ENCODE results near the gene ATP6V0A4. TPM values are rescaled to one million over a fixed set of nuclear protein-coding genes. Genes with fewer than 3 reads are reported as not detected.
"Not testable (repeated sequence)": the region's sequence is repeated elsewhere in the genome, so short reads cannot be mapped to it uniquely, and the experiment has no call there.

Gene ATP6V0A4
- total RNA-seq, 1 donor from 2014 or later: 0.25 TPM

DNA sequence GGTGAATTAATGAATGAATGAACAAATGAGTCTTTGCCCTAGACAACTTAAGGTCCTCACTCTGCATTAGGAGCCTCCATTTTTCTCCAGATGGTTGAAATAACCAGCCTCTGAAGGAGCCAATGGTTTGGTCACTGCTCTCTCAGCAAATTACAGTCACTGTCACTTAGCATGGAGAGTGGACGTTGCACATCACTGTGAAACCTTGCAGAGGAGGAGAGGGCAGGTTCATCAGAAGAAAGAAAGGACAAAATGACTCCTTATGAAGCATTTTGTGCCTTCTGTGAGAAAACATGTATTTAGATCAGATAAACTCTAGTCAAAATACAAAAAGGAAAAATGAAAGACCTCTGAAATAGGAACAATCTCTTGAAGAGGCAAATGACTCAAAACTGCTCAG, 6.6 kb upstream of the ATP6V0A4 start:
- intact Hi-C loops (cut with micrococcal nuclease): no loop called here

- intact Hi-C loops (cut with micrococcal nuclease): no loop called here
These were observed 4.7 kb upstream of the ATP6V0A4 start for GRCh38 chr7:138802706-138803105.

DNA sequence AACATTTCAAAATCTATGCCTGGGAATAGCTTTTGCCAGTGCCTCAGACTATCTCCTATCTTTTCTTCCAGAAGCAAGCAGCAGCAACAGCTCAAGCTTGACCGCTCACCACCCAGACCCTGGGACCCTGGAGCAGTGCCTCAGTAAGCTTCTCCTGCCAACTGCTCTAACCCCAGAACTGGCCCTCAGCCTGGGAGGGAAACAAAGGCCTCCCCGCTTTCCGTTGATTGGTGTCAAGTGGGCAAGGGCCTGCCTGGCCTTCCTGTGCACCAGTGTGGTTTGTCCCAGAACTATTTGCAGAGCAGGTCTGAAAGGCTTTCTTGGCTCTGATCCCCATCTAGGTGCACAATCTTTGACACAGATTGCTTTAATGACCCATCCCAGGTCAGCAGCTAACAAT, 3.3 kb upstream of the ATP6V0A4 start:
- intact Hi-C loops (cut with micrococcal nuclease): no loop called here

GRCh38 chr7:138799336-138800000, 1.5 kb upstream of the ATP6V0A4 start:
- intact Hi-C loops (cut with micrococcal nuclease): no loop called here

- intact Hi-C loops (cut with micrococcal nuclease): no loop called here
These were observed 840 bp upstream of the ATP6V0A4 start for GRCh38 chr7:138798836-138799235.

DNA sequence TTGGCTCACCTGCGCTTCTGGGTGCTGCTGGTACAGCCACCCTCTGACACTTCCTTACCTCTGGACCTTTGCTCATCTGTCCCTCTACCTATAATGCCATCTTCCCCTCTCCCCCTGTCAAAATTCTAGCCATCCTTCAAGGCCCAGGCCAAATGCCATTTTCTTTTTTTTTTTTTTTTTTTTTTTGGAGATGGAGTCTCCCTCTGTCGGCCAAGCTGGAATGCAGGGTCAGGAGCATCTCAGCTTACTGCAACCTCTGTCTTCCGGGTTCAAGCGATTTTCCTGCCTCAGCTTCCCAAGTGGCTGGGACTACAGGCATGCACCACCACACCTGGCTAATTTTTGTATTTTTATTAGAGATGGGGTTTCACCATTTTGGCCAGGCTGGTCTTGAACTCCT, 950 bp downstream of the ATP6V0A4 start:
- intact Hi-C loops (cut with micrococcal nuclease): not testable (repeated sequence)

DNA sequence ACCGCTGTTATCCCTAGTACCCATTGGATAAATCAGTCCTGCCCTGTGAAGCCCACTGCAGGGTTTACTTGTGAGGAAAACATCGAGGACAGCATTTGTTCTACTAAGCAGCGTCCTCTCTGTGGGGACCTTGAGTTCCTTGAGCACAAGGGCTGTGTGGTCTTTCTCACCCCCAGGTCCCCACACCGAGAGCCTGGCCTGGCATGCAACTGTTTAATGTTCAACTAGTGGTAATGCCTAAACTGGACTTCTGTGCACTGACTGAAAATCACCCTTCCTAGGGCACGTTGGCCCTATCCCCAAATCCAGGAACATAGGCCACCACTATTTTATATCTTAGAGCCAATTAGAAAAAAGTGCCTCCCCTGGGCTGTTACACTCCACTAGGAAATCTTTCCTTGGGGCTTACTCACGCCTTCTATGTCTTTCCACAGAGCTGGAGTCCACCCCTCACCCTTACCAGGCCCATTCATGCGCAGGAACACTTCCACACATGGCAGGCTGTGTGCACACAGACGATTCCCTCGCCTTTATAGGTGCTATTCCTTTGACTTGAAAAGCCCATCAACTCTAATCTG, 1.9 kb downstream of the ATP6V0A4 start:
- intact Hi-C loops (cut with micrococcal nuclease): no loop called here

DNA sequence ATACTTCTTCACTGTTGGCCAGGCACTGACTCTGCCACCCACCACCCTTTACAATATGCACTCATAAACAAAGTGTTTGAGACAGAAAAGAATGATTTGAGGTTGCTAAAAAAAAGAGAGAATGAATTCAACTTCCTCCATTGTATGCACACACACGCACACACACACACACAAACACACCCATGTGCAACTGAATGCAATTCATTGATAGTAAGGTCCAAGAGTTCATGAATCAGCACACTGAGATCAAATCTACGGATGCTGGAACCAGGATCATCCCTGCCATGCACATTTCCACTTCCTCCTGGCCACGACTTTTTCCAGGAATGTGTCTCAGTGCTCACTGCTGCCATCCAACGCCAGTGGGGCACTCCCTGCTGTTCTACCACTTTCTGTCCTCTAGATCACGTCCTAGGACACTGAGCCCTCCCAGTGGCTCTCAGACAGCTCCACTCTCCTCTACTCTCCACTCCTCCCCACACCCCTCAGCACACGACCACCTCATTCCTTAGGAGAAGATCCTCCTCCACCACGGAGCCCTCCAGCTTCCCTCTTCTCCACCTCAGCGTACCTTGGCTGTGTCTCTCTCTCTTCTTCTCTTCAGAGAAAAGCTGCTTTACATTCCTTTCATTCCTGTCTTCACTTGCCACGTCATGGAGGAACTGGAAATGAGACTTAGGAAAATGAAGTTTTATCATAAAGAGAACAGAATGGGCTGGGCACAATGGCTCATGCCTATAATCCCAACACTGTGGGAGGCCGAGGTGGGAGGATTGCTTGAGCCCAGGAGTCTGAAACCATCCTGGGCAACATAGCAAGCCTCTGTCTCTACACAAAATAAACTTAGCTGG, 12.2 kb downstream of the ATP6V0A4 start:
- intact Hi-C loops (cut with micrococcal nuclease): no loop called here

- intact Hi-C loops (cut with micrococcal nuclease): no loop called here
These were observed 13.3 kb downstream of the ATP6V0A4 start for GRCh38 chr7:138784692-138785091.

DNA sequence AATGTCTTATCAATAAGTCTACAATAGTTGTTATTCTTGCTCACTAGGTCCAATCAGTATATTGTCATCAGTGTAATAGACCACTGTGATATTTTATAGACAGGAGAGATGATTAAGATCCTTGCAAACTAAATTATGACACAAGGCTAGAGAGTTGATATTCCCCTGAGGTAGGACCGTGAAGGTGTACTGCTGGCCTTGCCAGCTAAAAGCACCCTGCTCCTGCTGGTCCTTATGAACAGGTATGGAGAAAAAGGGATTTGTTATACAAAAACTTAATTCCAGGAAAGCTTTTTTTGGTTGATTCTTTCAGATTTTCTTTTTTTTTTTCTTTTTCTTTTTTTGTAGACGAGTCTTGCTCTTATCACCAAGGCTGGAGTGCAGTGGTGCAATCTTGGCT, 17.0 kb downstream of the ATP6V0A4 start:
- intact Hi-C loops (cut with micrococcal nuclease): no loop called here

GRCh38 chr7:138776166-138776833, 21.7 kb downstream of the ATP6V0A4 start:
- intact Hi-C loops (cut with micrococcal nuclease): no loop called here

GRCh38 chr7:138773817-138774216, 24.2 kb downstream of the ATP6V0A4 start:
- intact Hi-C loops (cut with micrococcal nuclease): no loop called here

DNA sequence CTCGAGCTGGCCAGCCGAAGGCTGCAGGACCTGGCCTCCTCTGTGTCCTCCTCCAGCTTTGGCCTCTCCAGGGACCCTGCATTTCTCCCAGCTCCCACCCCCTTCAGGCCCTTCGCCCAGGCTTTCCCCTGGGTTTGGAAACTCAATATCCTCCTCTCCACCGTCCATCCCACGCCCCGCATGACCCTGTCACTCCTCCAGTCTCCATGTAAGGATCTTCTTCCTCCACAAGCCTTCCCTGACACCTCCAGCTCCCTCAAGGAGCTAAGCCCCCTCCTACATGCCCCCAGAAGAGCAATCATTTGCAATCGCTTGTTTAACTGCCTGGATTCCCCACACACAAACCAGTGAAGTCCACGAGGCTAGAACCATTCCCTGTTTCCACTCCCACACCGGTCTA, 24.8 kb downstream of the ATP6V0A4 start:
- intact Hi-C loops (cut with micrococcal nuclease): no loop called here

- intact Hi-C loops (cut with micrococcal nuclease): no loop called here
These were observed 27.1 kb downstream of the ATP6V0A4 start for GRCh38 chr7:138770904-138771303.

GRCh38 chr7:138768241-138768640, 29.8 kb downstream of the ATP6V0A4 start:
- intact Hi-C loops (cut with micrococcal nuclease): no loop called here

DNA sequence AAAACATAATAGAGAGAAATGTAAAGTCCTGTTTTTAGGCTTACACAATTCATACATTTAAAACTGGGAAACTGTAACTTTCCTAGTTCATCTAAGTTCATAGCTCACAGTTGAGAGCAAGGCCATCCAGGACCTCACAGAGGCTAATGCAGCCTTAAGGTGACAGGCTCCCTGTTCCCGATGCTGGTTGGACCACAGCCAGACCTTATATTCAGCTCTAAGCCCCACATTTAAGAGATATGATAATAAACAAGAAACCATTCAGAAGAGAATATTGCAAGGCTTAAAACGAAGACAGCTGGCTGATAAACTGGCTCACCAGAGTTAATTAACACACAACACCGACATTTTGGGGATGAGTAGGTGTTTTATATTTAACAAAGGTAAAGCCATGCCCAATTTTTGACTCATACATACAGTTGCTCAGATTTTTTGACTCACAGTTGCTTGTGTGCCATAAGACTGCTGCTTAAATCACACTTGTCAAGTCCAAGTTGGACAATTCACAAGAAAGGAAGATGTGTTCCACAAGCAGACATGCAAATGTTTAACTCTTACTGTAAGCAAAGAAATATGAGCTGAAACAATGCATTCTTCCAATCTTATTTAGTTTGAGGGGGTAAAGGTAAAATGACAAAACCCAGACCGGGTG, 41.3 kb downstream of the ATP6V0A4 start:
- intact Hi-C loops (cut with micrococcal nuclease): loop anchor here (10.0 kb wide), 1 partner anchor 822 kb away; no protein-coding TSS in a partner anchor

DNA sequence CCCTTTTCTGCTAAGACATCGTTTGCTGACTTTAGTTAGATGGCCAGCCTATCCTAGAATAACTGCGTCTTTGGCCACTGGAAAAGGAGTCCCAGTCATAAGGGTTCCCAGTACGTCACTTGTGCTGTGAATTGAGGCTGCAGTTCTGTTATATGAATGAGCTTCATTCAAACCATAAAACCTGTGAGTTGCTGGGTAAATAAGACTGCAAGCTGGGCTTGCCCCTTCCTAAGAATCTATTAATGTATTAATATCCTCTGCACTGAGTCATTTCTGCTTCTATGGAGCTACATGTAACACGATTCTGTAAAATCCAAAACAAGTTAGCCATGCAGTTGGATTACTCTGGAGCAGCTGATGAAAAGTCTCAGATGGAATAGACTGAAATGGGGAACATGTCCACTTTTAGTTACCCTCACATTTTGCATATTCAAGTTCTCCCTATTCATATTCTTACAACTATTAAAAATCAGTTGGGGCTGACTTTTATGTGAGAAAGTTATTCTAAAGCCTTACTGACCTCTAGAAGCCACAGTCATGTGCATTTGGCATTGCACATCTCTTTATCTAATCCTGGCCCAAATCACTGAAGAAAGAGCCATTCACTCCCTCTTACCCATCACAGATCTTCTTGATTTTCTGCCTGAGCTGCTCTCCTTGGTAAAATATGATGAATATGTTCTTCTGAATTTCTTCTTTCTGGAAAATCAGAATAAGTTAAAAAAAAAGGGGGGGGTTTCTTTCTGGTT, 42.0 kb downstream of the ATP6V0A4 start:
- intact Hi-C loops (cut with micrococcal nuclease): loop anchor here (10.0 kb wide), 1 partner anchor 821 kb away; no protein-coding TSS in a partner anchor

DNA sequence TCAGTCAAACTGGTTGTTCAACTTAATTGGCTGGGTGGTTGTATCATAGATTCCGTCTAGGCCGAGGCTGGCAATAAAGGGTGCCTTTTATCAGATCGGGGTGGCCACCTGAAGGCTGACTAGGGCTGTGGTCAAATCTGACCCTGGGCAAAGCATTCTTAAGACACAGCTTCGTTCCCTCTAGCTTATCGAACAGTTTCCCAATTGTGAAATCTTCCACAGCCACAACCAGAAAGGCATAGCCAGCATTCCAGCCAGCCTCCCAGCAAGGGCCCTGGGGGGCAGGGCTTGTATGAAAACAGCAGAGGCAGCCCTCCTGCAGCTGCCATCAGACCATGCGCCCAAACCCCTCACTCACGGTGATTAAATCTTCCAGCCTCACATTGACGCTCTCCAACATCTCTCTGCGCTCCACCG, 42.7 kb downstream of the ATP6V0A4 start:
- intact Hi-C loops (cut with micrococcal nuclease): loop anchor here (10.0 kb wide), 1 partner anchor 821 kb away; no protein-coding TSS in a partner anchor

- intact Hi-C loops (cut with micrococcal nuclease): loop anchor here (2.0 to 10.0 kb wide), 8 partner anchors 41 to 819 kb away; partner anchors contain the start of gene KIAA1549
These were observed 44.4 kb downstream of the ATP6V0A4 start for GRCh38 chr7:138753610-138754009.

- intact Hi-C loops (cut with micrococcal nuclease): loop anchor here (2.0 to 10.0 kb wide), 8 partner anchors 42 to 818 kb away; partner anchors contain the start of gene KIAA1549
These were observed 44.9 kb downstream of the ATP6V0A4 start for GRCh38 chr7:138753150-138753518.

All from T-helper 1 cell treated with Interleukin-12 subunit alpha and Interleukin-12 subunit beta and Interleukin-4 antibody, amounts not matched to agents 30 ng/mL and 1 ng/mL, for 36 hours (primary cell).